Testis (tissue), 3 donors: ENCODE results near the gene THTPA. TPM values are rescaled to one million over a fixed set of nuclear protein-coding genes. Genes with fewer than 3 reads are reported as not detected.

Experiments used
- DNase-seq: peaks from one replicate; pipeline ENCODE4 v3.0.0-alpha.2; 2019
- H3K27ac ChIP-seq, 2 donors: fragments of 200-600 bp; sonication (generic); one replicate each; pipeline ENCODE4 v1.5.1; 2019
- H3K27me3 ChIP-seq: fragments of 200-600 bp; sonication (generic); one replicate; pipeline ENCODE4 v1.5.1; 2019
- H3K36me3 ChIP-seq: fragments of 200-600 bp; sonication (generic); one replicate; pipeline ENCODE4 v1.5.1; 2017; ENCODE audit warnings: low read depth; ENCODE audit errors: missing control alignments
- H3K4me1 ChIP-seq: fragments of 200-600 bp; sonication (generic); one replicate; pipeline ENCODE4 v1.5.1; 2019
- H3K4me3 ChIP-seq, 2 donors: fragments of 200-600 bp; sonication (generic); one replicate each; pipeline ENCODE4 v1.5.1; 2017 to 2019
- H3K9me3 ChIP-seq: fragments of 200-600 bp; sonication (generic); one replicate; pipeline ENCODE4 v1.5.1; 2017
- CTCF ChIP-seq, 3 experiments: fragments of 450-650 bp in 2 of 3; fragments of 200-600 bp in 1 of 3; sonication (generic) in 1 of 3; IDR thresholded peaks; one replicate each; pipeline ENCODE4 v1.5.1; 2016 to 2019; ENCODE audit warnings: antibody characterized with exemption in 3 of 3, mild to moderate bottlenecking in 2 of 3, moderate library complexity in 1 of 3
- POLR2A ChIP-seq: fragments of 450-650 bp; IDR thresholded peaks from one replicate; pipeline ENCODE4 v1.6.1; 2017; ENCODE audit warnings: antibody characterized with exemption, mild to moderate bottlenecking, moderate library complexity
- WGBS, 2 donors: methylation state at CpG; one replicate each; pipeline ENCODE4 v1.1.5; 2018; 5-methylcytosine and 5-hydroxymethylcytosine counted together
- intact Hi-C: fragments of 100-400 bp; cut with DNase I; formaldehyde crosslinking; loops from one replicate; pipeline ENCODE4 v1.15.1; 2023; ENCODE audit warnings: low total_unique reads
- polyA plus RNA-seq: library from polyadenylated mRNA; stranded (reverse); fragments of 350-450 nt; fragmentation: Illumina TruSeq; extraction: RNeasy Lipid Tissue Mini Kit (QIAGEN cat#74804); gene quantifications from one replicate; pipeline ENCODE4 v1.2.3, GENCODE V29; 2014; ENCODE audit warnings: low read depth, low replicate concordance; ENCODE audit not compliant: insufficient read depth
- total RNA-seq, 2 donors: library from RNA; depleted of rRNA; stranded (reverse); fragments of >200 nt; gene quantifications; one replicate each; pipeline ENCODE4 v1.2.3, GENCODE V29; 2016

THTPA gene
- total and polyA plus RNA-seq, 3 donors from 2014 or later, result 25.1 to 60.3 (median 34.9) TPM

- 74 to 80% methylated on average over 4 of the region's 4 CpGs for WGBS, 2 donors
- peaks cover 8% of the 10 kb centered on the region for H3K4me1 ChIP-seq
- H3K36me3 ChIP-seq, result no peaks in the 10 kb centered on the region
- no peaks in the 10 kb centered on the region for H3K9me3 ChIP-seq
- no peak for DNase-seq
- intact Hi-C loops, result loop anchor here (10.0 kb wide), 1 partner anchor 61 kb away; no protein-coding TSS in a partner anchor
- TF ChIP-seq CTCF (IDR thresholded peaks at IDR 0.05) (no peak), POLR2A (no peak)
- no peak overlapping the region for H3K4me3 ChIP-seq
- no peak overlapping the region for H3K27ac ChIP-seq
- no peaks in the 10 kb centered on the region for H3K27me3 ChIP-seq
Measured at GRCh38 chr14:23545740-23546365, 10.2 kb upstream of the THTPA start.

- Histone ChIP-seq H3K27me3 (no peaks in the 10 kb centered on the region), H3K27ac (no peak overlapping the region), H3K9me3 (no peaks in the 10 kb centered on the region), H3K36me3 (no peaks in the 10 kb centered on the region), H3K4me1 (peaks cover 11% of the 10 kb centered on the region), H3K4me3 (no peak overlapping the region)
- DNase-seq, result no peak
- intact Hi-C loops, result loop anchor here (10.0 kb wide), 1 partner anchor 62 kb away; no protein-coding TSS in a partner anchor
- WGBS, 2 donors, result 74 to 75% methylated on average over 10 of the region's 10 CpGs
- TF ChIP-seq POLR2A (no peak), CTCF (IDR thresholded peaks at IDR 0.05) (no peak)
Measured at GRCh38 chr14:23546450-23547035, 9.5 kb upstream of the THTPA start.

GRCh38 chr14:23547924-23548323 is 8.1 kb upstream of the THTPA start:
- TF ChIP-seq CTCF (IDR thresholded peaks at IDR 0.05) (no peak), POLR2A (no peak)
- H3K4me1 ChIP-seq, result peaks cover 11% of the 10 kb centered on the region
- 92 to 93% methylated on average over 2 of the region's 2 CpGs for WGBS, 2 donors
- H3K27me3 ChIP-seq, result no peaks in the 10 kb centered on the region
- no peaks in the 10 kb centered on the region for H3K9me3 ChIP-seq
- intact Hi-C loops, result loop anchor here (10.0 kb wide), 1 partner anchor 63 kb away; no protein-coding TSS in a partner anchor
- H3K4me3 ChIP-seq, result no peak overlapping the region
- H3K27ac ChIP-seq, result no peak overlapping the region
- no peak for DNase-seq
- H3K36me3 ChIP-seq, result no peaks in the 10 kb centered on the region

- intact Hi-C loops, result loop anchor here (10.0 kb wide), 1 partner anchor 64 kb away; no protein-coding TSS in a partner anchor
- H3K27ac ChIP-seq, result no peak overlapping the region
- H3K4me1 ChIP-seq, result peaks cover 11% of the 10 kb centered on the region
- no peak overlapping the region for H3K4me3 ChIP-seq
- no peak for TF ChIP-seq CTCF (IDR thresholded peaks at IDR 0.05)
- no peak for TF ChIP-seq POLR2A
- H3K36me3 ChIP-seq, result no peaks in the 10 kb centered on the region
- no peaks in the 10 kb centered on the region for H3K27me3 ChIP-seq
- DNase-seq, result no peak
- 65 to 68% methylated on average over 18 of the region's 18 CpGs for whole genome bisulfite sequencing, 2 donors
- no peaks in the 10 kb centered on the region for H3K9me3 ChIP-seq
Measured at GRCh38 chr14:23548351-23549318, 7.4 kb upstream of the THTPA start.
